Activated T-cell treated with anti-CD3 and anti-CD28 coated beads, Interleukin-2, amount 50 U/mL, for 48 hours (primary cell): Measurements from ENCODE around the gene TSC22D1.

Experiments
- DNase-seq, 2 experiments: peaks; one replicate each; pipeline ENCODE4 v3.0.0-alpha.2; 2020

Gene TSC22D1

GRCh38 chr13:44422755-44423643, 153.1 kb downstream of the TSC22D1 start:
- no peak for DNase-seq

GRCh38 chr13:44421853-44422525, 154.1 kb downstream of the TSC22D1 start:
- DNase-seq, result no peak

GRCh38 chr13:44420376-44421220, 155.5 kb downstream of the TSC22D1 start:
- DNase-seq, result no peak

- DNase-seq, result no peak
Observed at GRCh38 chr13:44417876-44418275, 158.3 kb downstream of the TSC22D1 start.

DNA sequence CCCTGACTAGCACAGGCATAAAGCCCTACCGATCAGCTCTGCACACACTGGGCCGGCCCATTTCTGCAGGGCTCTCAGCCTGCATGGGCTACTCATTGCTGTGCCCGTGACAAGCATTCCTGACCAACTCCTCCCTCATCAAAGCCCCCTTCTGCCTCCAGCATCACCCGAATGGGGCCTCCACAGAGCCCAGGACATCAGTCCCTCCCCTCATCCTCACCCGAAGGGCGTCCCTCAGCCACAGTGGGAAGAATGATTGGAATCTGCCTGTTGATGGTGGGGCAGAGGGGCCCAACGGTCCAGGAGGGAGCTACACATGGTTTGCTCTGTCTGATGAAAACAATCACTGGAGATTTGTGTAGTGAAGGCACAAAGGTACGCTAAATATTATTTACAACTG, 158.7 kb downstream of the TSC22D1 start:
- DNase-seq, result no peak

- no peak for DNase-seq
Observed at GRCh38 chr13:44416744-44417143, 159.4 kb downstream of the TSC22D1 start.

- no peak for DNase-seq
Observed at GRCh38 chr13:44416301-44416700, 159.8 kb downstream of the TSC22D1 start.

- DNase-seq, result no peak
Observed at GRCh38 chr13:44415815-44416214, 160.3 kb downstream of the TSC22D1 start.

GRCh38 chr13:44414716-44415115, 161.4 kb downstream of the TSC22D1 start:
- no peak for DNase-seq

- DNase-seq, result no peak
Observed at GRCh38 chr13:44413095-44413494, 163.0 kb downstream of the TSC22D1 start.

- DNase-seq, result no peak
Observed at GRCh38 chr13:44412346-44412935, 163.7 kb downstream of the TSC22D1 start.

DNA sequence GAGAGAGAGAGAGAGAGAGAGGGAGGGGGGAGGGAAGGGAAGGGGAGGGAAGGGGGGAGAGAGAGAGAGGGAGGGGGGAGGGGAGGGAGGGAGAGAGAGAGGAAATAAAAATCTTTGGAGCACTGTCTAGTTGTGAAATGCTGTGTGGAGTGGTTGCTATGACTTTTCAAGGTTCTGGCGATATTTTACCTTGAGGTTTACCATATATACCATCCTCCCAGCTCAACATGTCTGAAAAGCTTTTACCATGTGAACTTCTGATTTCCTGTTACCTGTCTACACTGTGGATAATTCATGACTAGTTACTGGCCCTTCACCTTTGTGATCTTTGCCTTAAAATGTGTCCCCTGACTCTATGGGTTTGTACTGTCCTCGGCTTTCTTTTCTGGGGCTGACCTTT, 164.3 kb downstream of the TSC22D1 start:
- DNase-seq, result no peak

DNA sequence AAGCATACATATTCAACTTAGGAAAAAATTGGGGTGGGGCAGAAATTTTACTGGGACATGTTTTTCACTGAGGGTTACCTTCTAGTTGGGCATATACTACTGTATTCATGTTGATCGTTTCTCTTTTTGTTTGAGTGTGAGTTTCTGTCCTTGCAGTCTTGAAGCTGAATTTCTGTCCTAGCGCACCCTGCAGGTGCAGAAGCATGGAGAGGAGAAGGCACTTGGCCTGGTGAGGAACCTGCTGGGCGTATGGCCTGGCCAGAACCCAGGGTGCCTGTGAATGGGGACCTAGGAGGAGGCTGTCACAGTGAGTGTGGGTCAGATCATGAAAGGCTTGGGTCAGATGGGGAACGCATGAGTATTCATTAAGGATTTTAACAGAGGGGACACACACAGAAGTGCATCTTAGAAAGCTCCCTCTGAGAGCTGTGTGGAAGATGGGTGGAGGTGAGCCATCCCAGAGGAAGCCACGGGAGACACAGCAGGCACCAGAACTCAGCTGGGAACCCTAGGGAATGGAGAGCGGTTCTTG, 165.7 kb downstream of the TSC22D1 start:
- no peak for DNase-seq

- no peak for DNase-seq
Observed at GRCh38 chr13:44409595-44409994, 166.5 kb downstream of the TSC22D1 start.

GRCh38 chr13:44407891-44408290, 168.2 kb downstream of the TSC22D1 start:
- DNase-seq, result no peak

DNA sequence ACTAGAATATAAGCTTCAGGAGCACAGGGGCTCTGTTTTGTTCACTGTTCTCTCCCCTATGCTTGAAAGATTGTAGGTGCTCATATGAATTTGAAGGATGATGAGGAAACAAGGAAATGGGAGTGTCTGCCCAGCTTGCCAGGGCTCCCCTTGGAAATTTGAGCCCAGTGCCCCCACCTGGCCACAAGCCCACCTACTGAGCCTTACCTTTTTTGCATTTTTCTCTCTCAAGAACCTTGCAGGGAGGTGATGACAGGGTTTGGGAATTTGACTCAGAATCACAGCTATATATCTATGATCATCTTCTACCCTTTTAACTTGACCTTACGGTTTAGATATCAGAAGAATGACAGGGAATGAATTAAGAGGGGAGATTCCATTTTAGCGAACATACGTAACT, 168.8 kb downstream of the TSC22D1 start:
- DNase-seq, result no peak

- DNase-seq, result no peak
Observed at GRCh38 chr13:44406617-44407016, 169.5 kb downstream of the TSC22D1 start.

- DNase-seq, result no peak
Observed at GRCh38 chr13:44404261-44405132, 171.6 kb downstream of the TSC22D1 start.

DNA sequence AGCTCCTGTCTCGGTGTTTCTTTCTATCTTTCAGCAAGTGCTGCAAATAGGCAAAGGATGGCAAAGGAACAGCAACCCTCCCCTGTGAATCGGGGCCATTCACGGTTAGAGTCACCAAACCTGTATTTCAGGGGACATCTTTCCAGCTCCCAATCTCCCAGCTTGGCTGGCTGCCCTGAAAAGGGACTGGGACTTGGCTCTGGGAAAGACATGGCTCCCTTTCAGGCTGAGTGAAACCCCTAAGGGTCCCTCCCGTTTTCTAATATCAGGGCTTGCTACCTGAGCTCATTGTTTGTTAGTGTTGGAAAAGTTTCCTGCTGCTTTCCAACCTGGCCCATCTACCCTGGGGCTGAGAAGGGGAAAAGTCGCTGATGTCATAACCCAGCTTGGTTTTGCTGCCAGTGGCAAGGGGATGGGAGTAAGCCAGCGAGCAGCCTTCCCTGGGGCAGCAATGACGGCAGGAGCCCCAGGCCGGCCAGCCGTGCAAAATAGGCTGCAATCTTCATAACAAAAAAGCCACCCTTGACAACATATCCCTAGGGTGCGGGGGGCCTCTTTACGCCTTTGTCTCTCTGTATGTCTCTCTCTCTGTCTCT, 172.6 kb downstream of the TSC22D1 start:
- DNase-seq, result no peak

GRCh38 chr13:44402899-44403445, 173.2 kb downstream of the TSC22D1 start:
- DNase-seq, result no peak

DNA sequence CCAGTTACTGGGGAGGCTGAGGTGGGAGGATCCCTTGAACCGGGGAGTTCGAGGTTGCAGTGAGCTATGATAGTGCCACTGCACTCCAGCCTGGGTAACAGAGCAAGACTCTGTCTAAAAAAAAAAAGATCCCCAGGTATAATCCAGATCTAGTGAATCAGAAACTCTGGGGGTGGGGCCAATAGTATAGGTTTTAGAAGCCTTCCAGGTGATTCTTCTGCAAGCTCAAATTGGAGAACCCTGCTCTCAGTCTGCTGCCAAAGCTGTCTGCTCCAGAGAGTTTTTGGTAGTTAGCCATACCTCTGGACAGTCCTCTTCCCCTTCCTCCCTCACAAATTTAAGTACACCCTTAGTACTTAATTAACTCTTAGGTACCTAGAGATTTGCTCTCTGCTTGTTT, 174.6 kb downstream of the TSC22D1 start:
- DNase-seq, result no peak
